ENCODE results near the gene EFNA4. TPM values are rescaled to one million over a fixed set of nuclear protein-coding genes. Genes with fewer than 3 reads are reported as not detected.

The EFNA4 gene
- total RNA-seq, 1 donor from 2014 or later: 15.1 TPM

GRCh38 chr1:155073377-155074242 is 10.1 kb downstream of the EFNA4 start:
- DNase-seq (ENCODE audit: low read depth in 2 of 2): no peak

GRCh38 chr1:155075535-155075934 is 12.0 kb downstream of the EFNA4 start:
- DNase-seq (ENCODE audit: low read depth in 2 of 2): no peak

- DNase-seq (ENCODE audit: low read depth in 2 of 2): no peak
Observed at GRCh38 chr1:155076371-155076770, 12.8 kb downstream of the EFNA4 start.

GRCh38 chr1:155077346-155077745 is 13.8 kb downstream of the EFNA4 start:
- DNase-seq (ENCODE audit: low read depth in 2 of 2): no peak

- no peak for DNase-seq (ENCODE audit: low read depth in 2 of 2)
Observed at GRCh38 chr1:155077758-155078445, 14.4 kb downstream of the EFNA4 start.

- DNase-seq (ENCODE audit: low read depth in 2 of 2): peak; percentile 55 to 76
Observed at GRCh38 chr1:155078469-155079209, 15.1 kb downstream of the EFNA4 start, which contains the start of gene EFNA3. Gene EFNA3 (plus strand): TSS chr1:155078837. CDS start chr1:155078942, 105 bp downstream.

GRCh38 chr1:155079210-155079486 is 15.6 kb downstream of the EFNA4 start:
- no peak for DNase-seq (ENCODE audit: low read depth in 2 of 2)

- peak in 1 of 2 donors; percentile 20 for DNase-seq (ENCODE audit: low read depth in 2 of 2)
Observed at GRCh38 chr1:155079487-155080311, 16.2 kb downstream of the EFNA4 start.

- DNase-seq (ENCODE audit: low read depth in 2 of 2): peak in 1 of 2 donors; percentile 26
Observed at GRCh38 chr1:155080312-155081228, 17.0 kb downstream of the EFNA4 start.

- no peak for DNase-seq (ENCODE audit: low read depth in 2 of 2)
Observed at GRCh38 chr1:155081472-155082300, 18.1 kb downstream of the EFNA4 start.

- DNase-seq (ENCODE audit: low read depth in 2 of 2): no peak
Observed at GRCh38 chr1:155082301-155083051, 18.9 kb downstream of the EFNA4 start.

- no peak for DNase-seq (ENCODE audit: low read depth in 2 of 2)
Observed at GRCh38 chr1:155083052-155083541, 19.6 kb downstream of the EFNA4 start.

- DNase-seq (ENCODE audit: low read depth in 2 of 2): peak in 1 of 2 donors; percentile 25
Observed at GRCh38 chr1:155083865-155084721, 20.6 kb downstream of the EFNA4 start.

GRCh38 chr1:155084722-155085503 is 21.4 kb downstream of the EFNA4 start:
- peak; percentile 88 to 94 for DNase-seq (ENCODE audit: low read depth in 2 of 2)

GRCh38 chr1:155085504-155086127 is 22.1 kb downstream of the EFNA4 start:
- DNase-seq (ENCODE audit: low read depth in 2 of 2): peak in 1 of 2 donors; percentile 39

GRCh38 chr1:155086128-155086741 is 22.7 kb downstream of the EFNA4 start:
- peak; percentile 51 to 69 for DNase-seq (ENCODE audit: low read depth in 2 of 2)

Measured in lung microvascular endothelial cell (primary cell).